DND-41 (cell line): ENCODE measurements around the gene CEACAM8.

Experiments used
- CTCF ChIP-seq: IDR thresholded peaks from 2 replicates; pipeline ENCODE4 v1.5.1; 2012; ENCODE audit warnings: borderline replicate concordance, low read length, moderate library complexity, mild to moderate bottlenecking; ENCODE audit not compliant: poor library complexity, severe bottlenecking; ENCODE audit errors: extremely low read depth
- EZH2 ChIP-seq: IDR thresholded peaks from 3 replicates; pipeline ENCODE4 v1.6.1; 2012; ENCODE audit warnings: borderline replicate concordance, low read depth, mild to moderate bottlenecking, moderate library complexity, low read length, inconsistent platforms; ENCODE audit not compliant: severe bottlenecking

GRCh38 chr19:42635233-42635539 is 40.5 kb upstream of the CEACAM8 start:
- TF ChIP-seq CTCF (no peak), EZH2 (no peak)
